Caco-2 (cell line): Measurements from ENCODE around the gene STOML1. TPM values are rescaled to one million over a fixed set of nuclear protein-coding genes. Genes with fewer than 3 reads are reported as not detected.

Experiments
- BruUV-seq: library from RNA; stranded (reverse); fragments of 400-500 nt; replicated peaks from 2 replicates; lab custom pipeline; 2021; lab: Mats Ljungman, UMichigan
- CTCF ChIA-PET: fragments of 300-600 bp; sonication (Branson Sonifier 250); formaldehyde crosslinking; loops from one replicate; lab custom pipeline; 2022; ENCODE audit warnings: antibody characterized with exemption; lab: Charles Lee
- POLR2A ChIA-PET: fragments of 300-600 bp; sonication (Branson Sonifier 250); formaldehyde crosslinking; loops from one replicate; lab custom pipeline; 2022; ENCODE audit warnings: antibody characterized with exemption; lab: Charles Lee
- DNase-seq, 2 experiments: peaks; one replicate each; pipeline versions ENCODE4 v3.0.0 to v3.0.0-alpha.2; 2020 to 2022
- H3K27me3 ChIP-seq: replicated peaks from 2 replicates; pipeline ENCODE4 v1.6.0; 2011; ENCODE audit warnings: low read length; ENCODE audit not compliant: control insufficient read depth, insufficient read depth
- H3K36me3 ChIP-seq: 2 replicates; pipeline ENCODE4 v1.5.1; 2011; ENCODE audit warnings: low read length; ENCODE audit not compliant: control insufficient read depth, insufficient read depth
- H3K4me1 ChIP-seq: fragments of 250-450 bp; sonication (Bioruptor Pico); 2 replicates; pipeline ENCODE4 v1.5.1; 2020; ENCODE audit warnings: mild to moderate bottlenecking
- H3K4me3 ChIP-seq: 2 replicates; pipeline ENCODE4 v1.5.1; 2011; ENCODE audit warnings: low read depth, mild to moderate bottlenecking, control low read depth, low read length
- H3K9me3 ChIP-seq: fragments of 250-450 bp; sonication (Bioruptor Pico); 2 replicates; pipeline ENCODE4 v1.5.1; 2020; ENCODE audit warnings: mild to moderate bottlenecking, moderate library complexity
- H3K27ac Mint-ChIP-seq: one replicate; pipeline ENCODE4 v1.8.0; 2022; ENCODE audit warnings: mixed read lengths; ENCODE audit not compliant: unreplicated experiment
- H3K27me3 Mint-ChIP-seq: one replicate; pipeline ENCODE4 v1.8.0; 2022; ENCODE audit warnings: mixed read lengths; ENCODE audit not compliant: insufficient read depth, unreplicated experiment
- H3K36me3 Mint-ChIP-seq: one replicate; pipeline ENCODE4 v1.8.0; 2022; ENCODE audit warnings: mild to moderate bottlenecking, mixed read lengths; ENCODE audit not compliant: insufficient read depth, unreplicated experiment
- H3K4me1 Mint-ChIP-seq: one replicate; pipeline ENCODE4 v1.8.0; 2022; ENCODE audit warnings: low read depth, mixed read lengths; ENCODE audit not compliant: unreplicated experiment
- H3K4me3 Mint-ChIP-seq: one replicate; pipeline ENCODE4 v1.8.0; 2022; ENCODE audit warnings: mild to moderate bottlenecking, moderate library complexity, mixed read lengths; ENCODE audit not compliant: unreplicated experiment
- H3K9me3 Mint-ChIP-seq: one replicate; pipeline ENCODE4 v1.8.0; 2022; ENCODE audit warnings: mixed read lengths; ENCODE audit not compliant: unreplicated experiment
- intact Hi-C: fragments of 100-400 bp; cut with micrococcal nuclease; formaldehyde crosslinking; loops from one replicate; pipeline ENCODE4 v1.10.0; 2022; ENCODE audit not compliant: unreplicated experiment
- total RNA-seq: library from RNA; stranded (reverse); gene quantifications from 2 replicates; pipeline ENCODE4 v1.2.3, GENCODE V29; 2022
- TF ChIP-seq, protein P1 (sequence below), 2 experiments: fragments of 200-600 bp in 1 of 2; IDR thresholded peaks; 1 replicate in 1 of 2; 2 replicates in 1 of 2; pipeline versions ENCODE4 v1.5.1 to v1.8.0; 2011 to 2022; ENCODE audit warnings: antibody characterized with exemption in 1 of 2, control low read depth in 1 of 2, inconsistent platforms in 1 of 2, low read depth in 1 of 2, low read length in 1 of 2, mild to moderate bottlenecking in 1 of 2, moderate library complexity in 1 of 2; ENCODE audit not compliant: insufficient read depth in 1 of 2, severe bottlenecking in 1 of 2, unreplicated experiment in 1 of 2

STOML1 gene
- total RNA-seq, 1 experiment from 2014 or later, result 7.6 TPM

GRCh38 chr15:74032606-74033561, 40.8 kb upstream of the STOML1 start:
- no peaks in the 10 kb centered on the region for H3K27me3 Mint-ChIP-seq
- H3K27ac Mint-ChIP-seq, result no peak overlapping the region
- CTCF ChIA-PET, result interaction anchor here (1.3 to 1.8 kb wide), 2 partner anchors 60 kb away, joined by 8 to 9 read pairs; no protein-coding TSS in a partner anchor
- DNase-seq, result no peak
- Histone ChIP-seq H3K4me3 (no peak overlapping the region), H3K27me3 (no peaks in the 10 kb centered on the region), H3K4me1 (no peaks in the 10 kb centered on the region), H3K9me3 (no peaks in the 10 kb centered on the region), H3K36me3 (no peaks in the 10 kb centered on the region)
- POLR2A ChIA-PET, result no interaction called here
- H3K4me3 Mint-ChIP-seq, result no peak overlapping the region
- H3K9me3 Mint-ChIP-seq, result no peaks in the 10 kb centered on the region
- TF ChIP-seq, protein P1, sequence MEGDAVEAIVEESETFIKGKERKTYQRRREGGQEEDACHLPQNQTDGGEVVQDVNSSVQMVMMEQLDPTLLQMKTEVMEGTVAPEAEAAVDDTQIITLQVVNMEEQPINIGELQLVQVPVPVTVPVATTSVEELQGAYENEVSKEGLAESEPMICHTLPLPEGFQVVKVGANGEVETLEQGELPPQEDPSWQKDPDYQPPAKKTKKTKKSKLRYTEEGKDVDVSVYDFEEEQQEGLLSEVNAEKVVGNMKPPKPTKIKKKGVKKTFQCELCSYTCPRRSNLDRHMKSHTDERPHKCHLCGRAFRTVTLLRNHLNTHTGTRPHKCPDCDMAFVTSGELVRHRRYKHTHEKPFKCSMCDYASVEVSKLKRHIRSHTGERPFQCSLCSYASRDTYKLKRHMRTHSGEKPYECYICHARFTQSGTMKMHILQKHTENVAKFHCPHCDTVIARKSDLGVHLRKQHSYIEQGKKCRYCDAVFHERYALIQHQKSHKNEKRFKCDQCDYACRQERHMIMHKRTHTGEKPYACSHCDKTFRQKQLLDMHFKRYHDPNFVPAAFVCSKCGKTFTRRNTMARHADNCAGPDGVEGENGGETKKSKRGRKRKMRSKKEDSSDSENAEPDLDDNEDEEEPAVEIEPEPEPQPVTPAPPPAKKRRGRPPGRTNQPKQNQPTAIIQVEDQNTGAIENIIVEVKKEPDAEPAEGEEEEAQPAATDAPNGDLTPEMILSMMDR (IDR thresholded peaks at IDR 0.05; ENCODE audit: insufficient read depth in 1 of 2, low read depth in 1 of 2, low read length in 1 of 2, severe bottlenecking in 1 of 2, unreplicated experiment in 1 of 2), result no peak
- H3K36me3 Mint-ChIP-seq, result no peaks in the 10 kb centered on the region
- intact Hi-C loops, result no loop called here
- H3K4me1 Mint-ChIP-seq, result no peaks in the 10 kb centered on the region
- no TSS peak for BruUV-seq

- Mint-ChIP-seq H3K9me3 (no peaks in the 10 kb centered on the region), H3K27me3 (no peaks in the 10 kb centered on the region), H3K36me3 (no peaks in the 10 kb centered on the region), H3K4me3 (no peak overlapping the region), H3K4me1 (no peaks in the 10 kb centered on the region), H3K27ac (no peak overlapping the region)
- POLR2A ChIA-PET, result no interaction called here
- intact Hi-C loops, result no loop called here
- no peak for DNase-seq
- no peaks in the 10 kb centered on the region for H3K27me3 ChIP-seq
- BruUV-seq, result no TSS peak
- CTCF ChIA-PET, result interaction anchor here (1.3 kb wide), 1 partner anchor 59 kb away, joined by 9 read pairs; no protein-coding TSS in a partner anchor
- H3K9me3 ChIP-seq, result no peaks in the 10 kb centered on the region
- H3K4me1 ChIP-seq, result no peaks in the 10 kb centered on the region
- no peak overlapping the region for H3K4me3 ChIP-seq
- TF ChIP-seq, protein P1 (IDR thresholded peaks at IDR 0.05; ENCODE audit: insufficient read depth in 1 of 2, low read depth in 1 of 2, low read length in 1 of 2, severe bottlenecking in 1 of 2, unreplicated experiment in 1 of 2), result no peak
- no peaks in the 10 kb centered on the region for H3K36me3 ChIP-seq
Observed at GRCh38 chr15:74032046-74032445, 40.0 kb upstream of the STOML1 start.

GRCh38 chr15:74028646-74029045, 36.6 kb upstream of the STOML1 start:
- Histone ChIP-seq H3K27me3 (no peaks in the 10 kb centered on the region), H3K4me3 (no peak overlapping the region), H3K9me3 (no peaks in the 10 kb centered on the region), H3K4me1 (no peaks in the 10 kb centered on the region), H3K36me3 (no peaks in the 10 kb centered on the region)
- Mint-ChIP-seq H3K27ac (no peak overlapping the region), H3K9me3 (no peaks in the 10 kb centered on the region), H3K4me3 (no peak overlapping the region), H3K4me1 (no peaks in the 10 kb centered on the region), H3K36me3 (no peaks in the 10 kb centered on the region), H3K27me3 (no peaks in the 10 kb centered on the region)
- ChIA-PET CTCF (no interaction called here), POLR2A (no interaction called here)
- BruUV-seq, result no TSS peak
- intact Hi-C loops, result no loop called here
- TF ChIP-seq, protein P1 (IDR thresholded peaks at IDR 0.05; ENCODE audit: insufficient read depth in 1 of 2, low read depth in 1 of 2, low read length in 1 of 2, severe bottlenecking in 1 of 2, unreplicated experiment in 1 of 2), result no peak
- no peak for DNase-seq
